Ascending aorta (tissue), 2 donors: Measurements from ENCODE around the gene ZNF365. TPM values are rescaled to one million over a fixed set of nuclear protein-coding genes. Genes with fewer than 3 reads are reported as not detected.
"Not testable (repeated sequence)": the region's sequence is repeated elsewhere in the genome, so short reads cannot be mapped to it uniquely, and the experiment has no call there.

Experiments
- DNase-seq, 2 donors: peaks; one replicate each; pipeline ENCODE4 v3.0.0-alpha.2; 2019; ENCODE audit warnings: low spot score in 2 of 2
- H3K27ac ChIP-seq, 2 donors: fragments of 200-600 bp; sonication (generic); one replicate each; pipeline ENCODE4 v1.5.1; 2016 to 2017; ENCODE audit warnings: mild to moderate bottlenecking in 1 of 2
- H3K27me3 ChIP-seq: fragments of 200-600 bp; sonication (generic); one replicate; pipeline ENCODE4 v1.5.1; 2017
- H3K36me3 ChIP-seq, 2 donors: fragments of 200-600 bp; sonication (generic); one replicate each; pipeline ENCODE4 v1.5.1; 2016
- H3K4me1 ChIP-seq, 2 donors: fragments of 200-600 bp; sonication (generic); one replicate each; pipeline ENCODE4 v1.5.1; 2016 to 2017; ENCODE audit warnings: mild to moderate bottlenecking in 1 of 2
- H3K4me3 ChIP-seq, 2 donors: fragments of 200-600 bp; sonication (generic); one replicate each; pipeline ENCODE4 v1.5.1; 2016 to 2017; ENCODE audit warnings: mild to moderate bottlenecking in 1 of 2
- H3K9me3 ChIP-seq, 2 donors: fragments of 200-600 bp; sonication (generic); one replicate each; pipeline ENCODE4 v1.5.1; 2016
- intact Hi-C: fragments of 100-400 bp; cut with DNase I; formaldehyde crosslinking; loops from one replicate; pipeline ENCODE4 v1.15.1; 2023
- total RNA-seq: library from RNA; depleted of rRNA; stranded (reverse); fragments of >200 nt; gene quantifications from one replicate; pipeline ENCODE4 v1.1.0, GENCODE V29; 2016
- TF ChIP-seq, protein P1 (sequence below), 3 experiments: fragments of 200-600 bp in 2 of 3; fragments of 450-650 bp in 1 of 3; sonication (generic) in 2 of 3; IDR thresholded peaks; one replicate each; pipeline ENCODE4 v1.5.1; 2016 to 2019; ENCODE audit warnings: antibody characterized with exemption in 3 of 3, mild to moderate bottlenecking in 1 of 3, moderate library complexity in 1 of 3

The ZNF365 gene
- total RNA-seq, 1 donor from 2014 or later: not detected

DNA sequence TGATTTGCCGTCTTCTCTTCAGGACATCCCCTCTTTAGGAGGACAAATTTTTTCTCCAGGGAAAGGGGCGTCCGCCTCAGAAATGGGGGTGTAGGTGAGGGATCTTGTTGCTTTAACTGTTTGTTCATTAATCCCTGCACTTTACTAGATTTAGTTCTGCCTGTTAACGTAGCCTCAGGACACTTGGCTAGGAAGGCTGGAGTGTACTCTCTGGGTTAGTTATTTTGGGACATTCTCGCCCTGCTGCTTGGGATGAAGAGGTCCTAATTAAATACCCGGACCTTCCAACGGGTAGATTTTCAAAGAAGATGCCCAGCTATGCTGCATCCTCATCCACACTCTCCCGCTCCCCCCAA, 552 bp upstream of the ZNF365 start:
- peaks cover 4% of the 10 kb centered on the region in 2 donors for H3K4me1 ChIP-seq
- H3K9me3 ChIP-seq: no peaks in the 10 kb centered on the region
- DNase-seq: no peak
- peak overlapping the region; percentile 55 to 93 for H3K4me3 ChIP-seq
- no peaks in the 10 kb centered on the region for H3K36me3 ChIP-seq
- intact Hi-C loops: loop anchor here (5.0 to 10.0 kb wide), 5 partner anchors 59 to 761 kb away; partner anchors contain the start of genes ARID5B, EGR2 and NRBF2
- no peaks in the 10 kb centered on the region for H3K27me3 ChIP-seq
- H3K27ac ChIP-seq: peak overlapping the region; percentile 70 to 82
- TF ChIP-seq, protein P1, sequence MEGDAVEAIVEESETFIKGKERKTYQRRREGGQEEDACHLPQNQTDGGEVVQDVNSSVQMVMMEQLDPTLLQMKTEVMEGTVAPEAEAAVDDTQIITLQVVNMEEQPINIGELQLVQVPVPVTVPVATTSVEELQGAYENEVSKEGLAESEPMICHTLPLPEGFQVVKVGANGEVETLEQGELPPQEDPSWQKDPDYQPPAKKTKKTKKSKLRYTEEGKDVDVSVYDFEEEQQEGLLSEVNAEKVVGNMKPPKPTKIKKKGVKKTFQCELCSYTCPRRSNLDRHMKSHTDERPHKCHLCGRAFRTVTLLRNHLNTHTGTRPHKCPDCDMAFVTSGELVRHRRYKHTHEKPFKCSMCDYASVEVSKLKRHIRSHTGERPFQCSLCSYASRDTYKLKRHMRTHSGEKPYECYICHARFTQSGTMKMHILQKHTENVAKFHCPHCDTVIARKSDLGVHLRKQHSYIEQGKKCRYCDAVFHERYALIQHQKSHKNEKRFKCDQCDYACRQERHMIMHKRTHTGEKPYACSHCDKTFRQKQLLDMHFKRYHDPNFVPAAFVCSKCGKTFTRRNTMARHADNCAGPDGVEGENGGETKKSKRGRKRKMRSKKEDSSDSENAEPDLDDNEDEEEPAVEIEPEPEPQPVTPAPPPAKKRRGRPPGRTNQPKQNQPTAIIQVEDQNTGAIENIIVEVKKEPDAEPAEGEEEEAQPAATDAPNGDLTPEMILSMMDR (IDR thresholded peaks at IDR 0.05): no peak

DNA sequence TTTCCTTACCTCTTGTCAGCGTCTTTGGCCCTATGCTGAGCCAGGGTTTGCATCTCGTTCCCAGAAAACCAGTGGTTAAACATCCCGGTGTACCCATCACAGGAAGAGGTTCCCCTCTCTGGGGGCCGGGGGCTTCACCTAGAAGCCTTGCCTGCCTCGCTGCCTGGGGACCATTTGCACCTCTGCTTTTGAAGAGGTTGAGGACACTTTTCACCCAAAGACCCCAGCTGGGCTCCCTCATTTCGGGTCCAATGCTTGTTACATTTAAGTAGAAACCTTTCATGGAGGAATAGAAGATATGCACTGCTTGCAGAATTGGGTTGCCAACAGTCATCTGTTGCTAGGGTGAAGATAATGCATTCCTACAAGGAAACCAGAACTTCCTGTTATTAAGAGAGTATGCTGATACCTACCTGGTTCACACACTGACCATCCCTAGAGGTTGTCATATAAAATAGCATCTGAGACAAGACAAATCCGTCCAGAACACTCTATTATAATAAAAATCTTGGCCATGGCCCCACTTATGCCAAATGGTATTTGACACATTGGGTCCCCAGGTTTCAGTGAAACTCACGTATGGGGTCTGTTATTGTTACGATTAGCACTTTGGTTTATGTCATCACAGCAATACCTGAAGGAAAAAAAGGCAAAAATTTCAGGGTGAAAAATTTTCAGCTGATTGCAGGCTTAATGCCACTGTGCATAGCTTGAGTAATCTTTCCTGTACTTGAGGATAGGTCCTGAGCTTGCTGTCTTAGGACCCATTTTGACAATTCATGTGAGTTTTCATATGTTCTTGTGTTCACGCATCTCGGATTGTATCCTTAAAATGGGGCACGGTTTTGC, 917 bp downstream of the ZNF365 start:
- H3K27ac ChIP-seq: peak overlapping the region; percentile 70 to 82
- H3K9me3 ChIP-seq: no peaks in the 10 kb centered on the region

DNA sequence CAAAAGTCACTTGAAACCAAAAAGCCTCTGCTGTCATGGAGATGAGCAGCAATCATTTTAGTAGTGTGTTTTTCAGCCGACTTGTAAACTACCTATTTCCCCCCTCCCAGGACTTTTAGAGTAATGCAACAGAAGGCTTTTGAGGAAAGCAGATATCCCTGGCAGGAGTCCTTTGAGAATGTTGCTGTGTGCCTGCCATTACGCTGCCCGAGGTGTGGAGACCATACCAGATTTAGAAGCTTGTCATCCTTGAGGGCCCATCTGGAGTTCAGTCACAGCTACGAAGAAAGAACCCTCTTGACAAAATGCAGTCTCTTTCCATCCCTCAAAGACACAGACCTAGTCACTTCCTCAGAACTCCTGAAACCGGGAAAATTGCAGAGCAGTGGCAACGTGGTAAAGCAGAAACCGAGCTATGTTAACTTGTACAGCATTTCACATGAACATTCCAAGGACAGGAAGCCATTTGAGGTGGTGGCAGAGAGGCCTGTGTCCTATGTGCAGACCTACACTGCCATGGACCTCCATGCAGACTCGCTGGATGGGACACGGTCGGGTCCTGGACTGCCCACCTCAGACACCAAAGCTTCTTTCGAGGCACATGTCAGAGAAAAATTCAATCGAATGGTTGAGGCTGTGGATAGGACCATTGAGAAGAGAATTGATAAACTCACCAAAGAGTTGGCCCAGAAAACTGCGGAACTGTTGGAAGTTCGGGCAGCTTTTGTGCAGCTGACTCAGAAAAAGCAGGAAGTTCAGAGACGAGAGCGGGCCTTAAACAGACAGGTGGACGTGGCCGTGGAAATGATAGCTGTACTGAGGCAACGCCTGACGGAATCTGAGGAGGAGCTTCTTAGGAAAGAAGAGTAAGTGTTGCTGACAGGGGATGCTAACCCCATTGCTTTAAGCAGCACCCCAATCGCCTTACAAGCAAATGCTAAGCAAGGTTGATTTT, 2.2 kb downstream of the ZNF365 start:
- H3K4me3 ChIP-seq: no peak overlapping the region
- no peak for DNase-seq
- peaks cover 4 to 16% of the 10 kb centered on the region in 2 donors for H3K4me1 ChIP-seq
- H3K27ac ChIP-seq: no peak overlapping the region
- TF ChIP-seq, protein P1 (IDR thresholded peaks at IDR 0.05): no peak
- intact Hi-C loops: loop anchor here (10.0 kb wide), 2 partner anchors 322 to 758 kb away; partner anchors contain the start of gene NRBF2
- no peaks in the 10 kb centered on the region for H3K27me3 ChIP-seq
- no peaks in the 10 kb centered on the region for H3K9me3 ChIP-seq
- no peaks in the 10 kb centered on the region for H3K36me3 ChIP-seq

More for the DNA sequence above, 917 bp downstream of the ZNF365 start:
- TF ChIP-seq, protein P1 (IDR thresholded peaks at IDR 0.05): no peak
- peak overlapping the region; percentile 55 to 93 for H3K4me3 ChIP-seq
- no peaks in the 10 kb centered on the region for H3K27me3 ChIP-seq
- H3K36me3 ChIP-seq: no peaks in the 10 kb centered on the region
- peaks cover 4 to 7% of the 10 kb centered on the region in 2 donors for H3K4me1 ChIP-seq
- DNase-seq: no peak
- intact Hi-C loops: loop anchor here (5.0 to 10.0 kb wide), 5 partner anchors 57 to 760 kb away; partner anchors contain the start of genes ARID5B, EGR2 and NRBF2

DNA sequence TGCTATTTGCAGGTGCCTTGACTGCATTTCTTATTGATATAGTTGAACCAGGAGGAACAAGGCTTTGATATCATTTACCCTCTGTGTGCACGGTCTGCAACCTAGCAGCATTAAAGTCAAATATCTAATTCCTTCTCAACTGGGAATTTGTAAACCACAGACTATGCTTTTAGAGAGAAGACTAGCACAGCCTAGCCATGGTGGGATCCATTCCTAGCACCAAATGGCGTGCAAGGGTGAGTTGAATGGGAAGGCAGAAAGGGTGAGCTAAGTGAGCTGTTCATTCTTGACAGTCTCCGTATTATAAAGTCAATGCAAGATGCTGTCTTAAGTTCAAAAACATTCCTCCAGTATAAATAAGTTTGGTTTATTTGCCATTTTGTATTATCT, 2.9 kb downstream of the ZNF365 start:
- H3K9me3 ChIP-seq: no peaks in the 10 kb centered on the region
- H3K4me1 ChIP-seq: peaks cover 4 to 21% of the 10 kb centered on the region in 2 donors
- no peaks in the 10 kb centered on the region for H3K36me3 ChIP-seq
- intact Hi-C loops: loop anchor here (10.0 kb wide), 2 partner anchors 322 to 758 kb away; partner anchors contain the start of gene NRBF2
- H3K27me3 ChIP-seq: no peaks in the 10 kb centered on the region
- DNase-seq: no peak
- TF ChIP-seq, protein P1 (IDR thresholded peaks at IDR 0.05): no peak
- no peak overlapping the region for H3K27ac ChIP-seq
- H3K4me3 ChIP-seq: no peak overlapping the region

DNA sequence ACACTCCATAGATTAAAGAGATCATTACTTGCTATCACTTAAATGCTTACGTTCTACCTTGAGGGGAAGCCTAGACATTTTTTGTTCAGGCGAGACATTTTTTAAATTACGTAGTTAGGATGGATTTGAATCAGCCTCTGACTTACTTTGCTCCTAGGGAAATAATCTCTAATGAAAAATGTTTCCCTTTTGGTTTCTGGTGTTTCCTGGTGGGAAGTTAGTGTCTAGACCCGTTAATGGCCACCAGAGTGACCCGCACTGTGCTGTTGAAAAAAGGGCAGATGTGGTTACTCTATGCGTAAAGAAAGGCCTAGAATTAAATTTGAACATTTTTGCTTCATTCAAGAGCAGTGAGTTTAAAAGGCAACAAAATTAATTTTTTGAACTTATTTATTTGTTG, 3.8 kb downstream of the ZNF365 start:
- DNase-seq: no peak
- H3K27me3 ChIP-seq: no peaks in the 10 kb centered on the region
- no peak overlapping the region for H3K4me3 ChIP-seq
- no peaks in the 10 kb centered on the region for H3K9me3 ChIP-seq
- H3K27ac ChIP-seq: no peak overlapping the region
- no peaks in the 10 kb centered on the region for H3K36me3 ChIP-seq
- H3K4me1 ChIP-seq: peaks cover 4 to 22% of the 10 kb centered on the region in 2 donors
- TF ChIP-seq, protein P1 (IDR thresholded peaks at IDR 0.05): no peak
- intact Hi-C loops: loop anchor here (10.0 kb wide), 2 partner anchors 323 to 757 kb away; partner anchors contain the start of gene NRBF2

DNA sequence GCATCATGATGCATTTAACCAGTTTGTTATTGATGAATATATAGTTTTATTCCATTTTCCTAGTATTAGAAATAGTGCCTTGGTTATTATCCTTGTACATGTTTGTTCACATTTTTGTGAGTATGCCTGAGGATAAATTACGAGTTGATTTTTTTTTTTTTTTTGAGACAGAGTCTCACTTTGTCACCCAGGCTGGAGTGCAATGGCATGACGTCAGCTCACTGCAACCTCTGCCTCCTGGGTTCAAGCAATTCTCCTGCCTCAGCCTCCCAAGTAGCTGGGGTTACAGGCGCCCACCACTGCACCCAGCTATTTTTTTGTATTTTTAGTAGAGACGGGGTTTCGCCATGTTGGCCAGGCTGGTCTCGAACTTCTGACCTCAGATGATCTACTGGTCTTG, 4.7 kb downstream of the ZNF365 start:
- peaks cover 4 to 22% of the 10 kb centered on the region in 2 donors for H3K4me1 ChIP-seq
- not testable (repeated sequence) for H3K36me3 ChIP-seq, H3K27me3 ChIP-seq, H3K4me3 ChIP-seq, DNase-seq, H3K9me3 ChIP-seq, H3K27ac ChIP-seq
- intact Hi-C loops: loop anchor here (10.0 kb wide), 2 partner anchors 324 to 756 kb away; partner anchors contain the start of gene NRBF2
